GM18520 (cell line): ENCODE results near the gene ZNF507.

Experiments used
- ATAC-seq: cut with Tn5 transposase; IDR thresholded peaks from one replicate; pipeline ENCODE4 v1.9.1; 2021; ENCODE audit not compliant: unreplicated experiment

Gene ZNF507

GRCh38 chr19:32339423-32339822 is 6.0 kb upstream of the ZNF507 start:
- ATAC-seq, result no peak

GRCh38 chr19:32339988-32340874 is 5.2 kb upstream of the ZNF507 start:
- no peak for ATAC-seq

GRCh38 chr19:32342695-32343094 is 2.7 kb upstream of the ZNF507 start:
- ATAC-seq, result no peak

- no peak for ATAC-seq
Measured at GRCh38 chr19:32343550-32344262, 1.7 kb upstream of the ZNF507 start.

- ATAC-seq, result no peak
Measured at GRCh38 chr19:32346901-32347300, 1.5 kb downstream of the ZNF507 start.

- ATAC-seq, result no peak
Measured at GRCh38 chr19:32347573-32347972, 2.2 kb downstream of the ZNF507 start.

GRCh38 chr19:32349051-32349450 is 3.6 kb downstream of the ZNF507 start:
- no peak for ATAC-seq

GRCh38 chr19:32349724-32350470 is 4.5 kb downstream of the ZNF507 start:
- ATAC-seq, result no peak

- no peak for ATAC-seq
Measured at GRCh38 chr19:32350471-32350865, 5.1 kb downstream of the ZNF507 start.

GRCh38 chr19:32350987-32351348 is 5.6 kb downstream of the ZNF507 start:
- ATAC-seq, result no peak

GRCh38 chr19:32352241-32352630 is 6.8 kb downstream of the ZNF507 start:
- no peak for ATAC-seq

- ATAC-seq, result no peak
Measured at GRCh38 chr19:32354345-32354744, 8.9 kb downstream of the ZNF507 start.

- no peak for ATAC-seq
Measured at GRCh38 chr19:32355309-32355708, 9.9 kb downstream of the ZNF507 start.

GRCh38 chr19:32357720-32358119 is 12.3 kb downstream of the ZNF507 start:
- ATAC-seq, result no peak

- no peak for ATAC-seq
Measured at GRCh38 chr19:32358321-32358720, 12.9 kb downstream of the ZNF507 start.

GRCh38 chr19:32359581-32359980 is 14.2 kb downstream of the ZNF507 start:
- no peak for ATAC-seq

GRCh38 chr19:32361574-32362317 is 16.3 kb downstream of the ZNF507 start:
- ATAC-seq, result no peak

GRCh38 chr19:32362318-32362691 is 16.9 kb downstream of the ZNF507 start:
- ATAC-seq, result no peak

GRCh38 chr19:32363175-32363574 is 17.8 kb downstream of the ZNF507 start:
- no peak for ATAC-seq

GRCh38 chr19:32363632-32364031 is 18.2 kb downstream of the ZNF507 start:
- ATAC-seq, result no peak

- no peak for ATAC-seq
Measured at GRCh38 chr19:32364040-32364439, 18.6 kb downstream of the ZNF507 start.
